ENCODE data around the gene MYO19.

The MYO19 gene

GRCh38 chr17:36544307-36545076, 9.8 kb upstream of the MYO19 start, which contains the start of gene GGNBP2:
Gene GGNBP2 (plus strand): TSS chr17:36544919. CDS start chr17:36545725, 806 bp downstream.
- peak within 1 kb of the TSS; percentile 96 for H3K4me3 ChIP-seq (ENCODE audit: low read depth, low read length)
- peak; percentile 87 to 91 for DNase-seq
- peak within 1 kb of the TSS; percentile 97 for H4K8ac ChIP-seq (ENCODE audit: low read depth, low read length)
- H2BK12ac ChIP-seq (ENCODE audit: low read length): no peak within 1 kb of the TSS
- H3K14ac ChIP-seq (ENCODE audit: low read length): peak within 1 kb of the TSS; percentile 95
- peak within 1 kb of the TSS; percentile 98 for H3K9ac ChIP-seq (ENCODE audit: low read length)
- peaks cover 0 to 3% of the 10 kb centered on the region in 2 experiments for H3K4me1 ChIP-seq (ENCODE audit: control insufficient read depth in 1 of 2, insufficient read depth in 2 of 2, low read length in 2 of 2)
- H3K4me2 ChIP-seq (ENCODE audit: low read length): peak within 1 kb of the TSS; percentile 88
- peak within 1 kb of the TSS; percentile 96 for H3K27ac ChIP-seq (ENCODE audit: low read depth, low read length)
- peak within 1 kb of the TSS; percentile 53 for H2AFZ ChIP-seq (ENCODE audit: insufficient read depth, low read length, poor library complexity)
- WGBS (ENCODE audit: extremely low coverage, insufficient coverage, insufficient read length): no CpG with 5 or more reads among the region's 71 CpGs
- H3K79me1 ChIP-seq (ENCODE audit: low read length): peaks cover 16% of the 10 kb centered on the region
- peak within 1 kb of the TSS; percentile 95 for H4K12ac ChIP-seq (ENCODE audit: low read depth, low read length)
- H3K79me2 ChIP-seq (ENCODE audit: control insufficient read depth, insufficient read depth, low read length, poor library complexity): peaks cover 16% of the 10 kb centered on the region
- no peaks in the 10 kb centered on the region for H3K27me3 ChIP-seq (ENCODE audit: insufficient read depth, low read length)
- H3K23ac ChIP-seq (ENCODE audit: low read length): no peak within 1 kb of the TSS
- H2BK5ac ChIP-seq (ENCODE audit: low read depth, low read length, poor library complexity): peak within 1 kb of the TSS; percentile 82
- H4K91ac ChIP-seq (ENCODE audit: low read depth, low read length): peak within 1 kb of the TSS; percentile 98
- peak within 1 kb of the TSS; percentile 80 for H2BK120ac ChIP-seq (ENCODE audit: insufficient read depth, low read length, poor library complexity)
- no peaks in the 10 kb centered on the region for H3K9me3 ChIP-seq (ENCODE audit: insufficient read depth, low read depth, low read length)
- peak within 1 kb of the TSS; percentile 93 for H3K4ac ChIP-seq (ENCODE audit: low read depth, low read length)
- no peaks in the 10 kb centered on the region for H3K36me3 ChIP-seq (ENCODE audit: control insufficient read depth in 1 of 2, insufficient read depth in 2 of 2, low read length in 2 of 2)
- peak within 1 kb of the TSS; percentile 81 for H2AK5ac ChIP-seq (ENCODE audit: low read length)
- H3K18ac ChIP-seq (ENCODE audit: low read length): peak within 1 kb of the TSS; percentile 95

GRCh38 chr17:36544044-36544306, 9.3 kb upstream of the MYO19 start:
- peak in 1 of 2 donors; percentile 41 for DNase-seq
- Histone ChIP-seq H3K27ac (ENCODE audit: low read depth, low read length) (peak overlapping the region; percentile 89), H2AK5ac (ENCODE audit: low read length) (peak overlapping the region; percentile 55), H3K23ac (ENCODE audit: low read length) (no peak overlapping the region), H4K8ac (ENCODE audit: low read depth, low read length) (peak overlapping the region; percentile 97), H3K79me2 (ENCODE audit: control insufficient read depth, insufficient read depth, low read length, poor library complexity) (peaks cover 16% of the 10 kb centered on the region), H2BK12ac (ENCODE audit: low read length) (no peak overlapping the region), H3K14ac (ENCODE audit: low read length) (peak overlapping the region; percentile 59), H3K9ac (ENCODE audit: low read length) (peak overlapping the region; percentile 97), H2BK120ac (ENCODE audit: insufficient read depth, low read length, poor library complexity) (peak overlapping the region; percentile 24), H3K27me3 (ENCODE audit: insufficient read depth, low read length) (no peaks in the 10 kb centered on the region), H3K9me3 (ENCODE audit: insufficient read depth, low read depth, low read length) (no peaks in the 10 kb centered on the region), H3K79me1 (ENCODE audit: low read length) (peaks cover 16% of the 10 kb centered on the region), H3K4me1 (ENCODE audit: control insufficient read depth in 1 of 2, insufficient read depth in 2 of 2, low read length in 2 of 2) (peaks cover 0 to 3% of the 10 kb centered on the region in 2 experiments), H3K4ac (ENCODE audit: low read depth, low read length) (peak overlapping the region; percentile 40), H2AFZ (ENCODE audit: insufficient read depth, low read length, poor library complexity) (peak overlapping the region; percentile 9), H3K4me2 (ENCODE audit: low read length) (peak overlapping the region; percentile 87), H4K12ac (ENCODE audit: low read depth, low read length) (peak overlapping the region; percentile 80), H3K4me3 (ENCODE audit: low read depth, low read length) (peak overlapping the region; percentile 96), H2BK5ac (ENCODE audit: low read depth, low read length, poor library complexity) (peak overlapping the region; percentile 71), H3K36me3 (ENCODE audit: control insufficient read depth in 1 of 2, insufficient read depth in 2 of 2, low read length in 2 of 2) (no peaks in the 10 kb centered on the region), H3K18ac (ENCODE audit: low read length) (peak overlapping the region; percentile 83), H4K91ac (ENCODE audit: low read depth, low read length) (peak overlapping the region; percentile 74)
- WGBS (ENCODE audit: extremely low coverage, insufficient coverage, insufficient read length): no CpG with 5 or more reads among the region's 10 CpGs

GRCh38 chr17:36542755-36543154, 8.1 kb upstream of the MYO19 start:
- H4K91ac ChIP-seq (ENCODE audit: low read depth, low read length): no peak overlapping the region
- H3K9me3 ChIP-seq (ENCODE audit: insufficient read depth, low read depth, low read length): no peaks in the 10 kb centered on the region
- H4K12ac ChIP-seq (ENCODE audit: low read depth, low read length): no peak overlapping the region
- H2BK120ac ChIP-seq (ENCODE audit: insufficient read depth, low read length, poor library complexity): no peak overlapping the region
- peaks cover 16% of the 10 kb centered on the region for H3K79me1 ChIP-seq (ENCODE audit: low read length)
- no peak overlapping the region for H3K4me2 ChIP-seq (ENCODE audit: low read length)
- H3K4me3 ChIP-seq (ENCODE audit: low read depth, low read length): no peak overlapping the region
- H3K18ac ChIP-seq (ENCODE audit: low read length): no peak overlapping the region
- WGBS (ENCODE audit: extremely low coverage, insufficient coverage, insufficient read length): no CpG with 5 or more reads among the region's 15 CpGs
- H2AK5ac ChIP-seq (ENCODE audit: low read length): no peak overlapping the region
- H2BK12ac ChIP-seq (ENCODE audit: low read length): no peak overlapping the region
- no peak overlapping the region for H3K4ac ChIP-seq (ENCODE audit: low read depth, low read length)
- no peak overlapping the region for H3K27ac ChIP-seq (ENCODE audit: low read depth, low read length)
- H3K9ac ChIP-seq (ENCODE audit: low read length): no peak overlapping the region
- H2BK5ac ChIP-seq (ENCODE audit: low read depth, low read length, poor library complexity): no peak overlapping the region
- DNase-seq: no peak
- no peak overlapping the region for H2AFZ ChIP-seq (ENCODE audit: insufficient read depth, low read length, poor library complexity)
- peaks cover 0 to 3% of the 10 kb centered on the region in 2 experiments for H3K4me1 ChIP-seq (ENCODE audit: control insufficient read depth in 1 of 2, insufficient read depth in 2 of 2, low read length in 2 of 2)
- H3K36me3 ChIP-seq (ENCODE audit: control insufficient read depth in 1 of 2, insufficient read depth in 2 of 2, low read length in 2 of 2): peaks cover 0 to 1% of the 10 kb centered on the region in 2 experiments
- H3K27me3 ChIP-seq (ENCODE audit: insufficient read depth, low read length): no peaks in the 10 kb centered on the region
- H3K79me2 ChIP-seq (ENCODE audit: control insufficient read depth, insufficient read depth, low read length, poor library complexity): peaks cover 16% of the 10 kb centered on the region
- H3K14ac ChIP-seq (ENCODE audit: low read length): no peak overlapping the region
- H4K8ac ChIP-seq (ENCODE audit: low read depth, low read length): no peak overlapping the region
- no peak overlapping the region for H3K23ac ChIP-seq (ENCODE audit: low read length)

GRCh38 chr17:36540696-36541095, 6.0 kb upstream of the MYO19 start:
- WGBS (ENCODE audit: extremely low coverage, insufficient coverage, insufficient read length): no CpG with 5 or more reads among the region's 3 CpGs
- Histone ChIP-seq H2BK5ac (ENCODE audit: low read depth, low read length, poor library complexity) (no peak overlapping the region), H3K18ac (ENCODE audit: low read length) (no peak overlapping the region), H3K36me3 (ENCODE audit: control insufficient read depth in 1 of 2, insufficient read depth in 2 of 2, low read length in 2 of 2) (peaks cover 0 to 1% of the 10 kb centered on the region in 2 experiments), H4K12ac (ENCODE audit: low read depth, low read length) (no peak overlapping the region), H3K4me1 (ENCODE audit: control insufficient read depth in 1 of 2, insufficient read depth in 2 of 2, low read length in 2 of 2) (peaks cover 2 to 3% of the 10 kb centered on the region in 2 experiments), H2AFZ (ENCODE audit: insufficient read depth, low read length, poor library complexity) (no peak overlapping the region), H2BK12ac (ENCODE audit: low read length) (no peak overlapping the region), H3K79me2 (ENCODE audit: control insufficient read depth, insufficient read depth, low read length, poor library complexity) (peaks cover 12% of the 10 kb centered on the region), H3K4me3 (ENCODE audit: low read depth, low read length) (no peak overlapping the region), H3K9me3 (ENCODE audit: insufficient read depth, low read depth, low read length) (no peaks in the 10 kb centered on the region), H3K9ac (ENCODE audit: low read length) (no peak overlapping the region), H4K8ac (ENCODE audit: low read depth, low read length) (no peak overlapping the region), H3K4ac (ENCODE audit: low read depth, low read length) (no peak overlapping the region), H3K14ac (ENCODE audit: low read length) (no peak overlapping the region), H4K91ac (ENCODE audit: low read depth, low read length) (no peak overlapping the region), H3K27me3 (ENCODE audit: insufficient read depth, low read length) (no peaks in the 10 kb centered on the region), H3K4me2 (ENCODE audit: low read length) (no peak overlapping the region), H3K27ac (ENCODE audit: low read depth, low read length) (no peak overlapping the region), H2BK120ac (ENCODE audit: insufficient read depth, low read length, poor library complexity) (no peak overlapping the region), H3K23ac (ENCODE audit: low read length) (no peak overlapping the region), H3K79me1 (ENCODE audit: low read length) (peaks cover 15% of the 10 kb centered on the region), H2AK5ac (ENCODE audit: low read length) (no peak overlapping the region)
- no peak for DNase-seq

All from trophoblast cell (in vitro differentiated cells and primary cell).